RWPE2 (cell line): Measurements from ENCODE around the gene STAC3.

ENCODE experiments used
- ATAC-seq: fragments of 200-7000 bp; cut with Tn5 transposase; 3 replicates; pipeline ENCODE4 v1.9.1; 2021; ENCODE audit warnings: low read depth
- DNase-seq: peaks from one replicate; pipeline ENCODE4 v3.0.0-alpha.2; 2020; ENCODE audit warnings: low spot score
- H3K27ac ChIP-seq: fragments of 450-650 bp; 2 replicates; pipeline ENCODE4 v1.5.1; 2017; ENCODE audit warnings: mild to moderate bottlenecking; ENCODE audit not compliant: poor library complexity, severe bottlenecking
- H3K27me3 ChIP-seq: fragments of 250-450 bp; sonication (Bioruptor Pico); 2 replicates; pipeline ENCODE4 v1.5.1; 2021; ENCODE audit warnings: mild to moderate bottlenecking, moderate library complexity; ENCODE audit not compliant: insufficient read depth, poor library complexity, severe bottlenecking
- H3K36me3 ChIP-seq: fragments of 250-450 bp; sonication (Bioruptor Pico); 2 replicates; pipeline ENCODE4 v1.5.1; 2020; ENCODE audit warnings: low read depth, mild to moderate bottlenecking, moderate library complexity
- H3K4me1 ChIP-seq: fragments of 250-450 bp; sonication (Bioruptor Pico); 2 replicates; pipeline ENCODE4 v1.5.1; 2021; ENCODE audit warnings: mild to moderate bottlenecking, moderate library complexity; ENCODE audit not compliant: insufficient read depth, poor library complexity, severe bottlenecking
- H3K4me3 ChIP-seq: fragments of 250-450 bp; sonication (Bioruptor Pico); 2 replicates; pipeline ENCODE4 v1.5.1; 2021; ENCODE audit warnings: mild to moderate bottlenecking, moderate library complexity; ENCODE audit not compliant: severe bottlenecking
- H3K9me3 ChIP-seq: fragments of 250-450 bp; sonication (Bioruptor Pico); 2 replicates; pipeline ENCODE4 v1.5.1; 2021; ENCODE audit warnings: mild to moderate bottlenecking, moderate library complexity; ENCODE audit not compliant: severe bottlenecking
- CTCF ChIP-seq: fragments of 450-650 bp; IDR thresholded peaks from one replicate; pipeline ENCODE4 v1.5.1; 2017; ENCODE audit warnings: mild to moderate bottlenecking, moderate library complexity; ENCODE audit not compliant: poor library complexity, severe bottlenecking

The STAC3 gene

GRCh38 chr12:57255916-57256315 is 4.9 kb upstream of the STAC3 start:
- DNase-seq (no peak), ATAC-seq (no peak)
- Histone ChIP-seq H3K27me3 (no peaks in the 10 kb centered on the region), H3K9me3 (no peaks in the 10 kb centered on the region), H3K4me3 (no peak overlapping the region), H3K36me3 (peaks cover 35% of the 10 kb centered on the region), H3K27ac (no peak overlapping the region), H3K4me1 (no peaks in the 10 kb centered on the region)
- no peak for TF ChIP-seq CTCF

- H3K4me1 ChIP-seq: no peaks in the 10 kb centered on the region
- DNase-seq (no peak), ATAC-seq (no peak)
- peaks cover 32% of the 10 kb centered on the region for H3K36me3 ChIP-seq
- no peak for TF ChIP-seq CTCF
- no peaks in the 10 kb centered on the region for H3K9me3 ChIP-seq
- no peaks in the 10 kb centered on the region for H3K27me3 ChIP-seq
- H3K4me3 ChIP-seq: no peak overlapping the region
- H3K27ac ChIP-seq: no peak overlapping the region
Measured at GRCh38 chr12:57254506-57255280, 3.7 kb upstream of the STAC3 start.

GRCh38 chr12:57250541-57250940 is 446 bp downstream of the STAC3 start:
- H3K9me3 ChIP-seq: no peaks in the 10 kb centered on the region
- no peaks in the 10 kb centered on the region for H3K4me1 ChIP-seq
- DNase-seq: no peak
- no peaks in the 10 kb centered on the region for H3K27me3 ChIP-seq
- TF ChIP-seq CTCF: no peak
- H3K27ac ChIP-seq: no peak overlapping the region
- no peak overlapping the region for H3K4me3 ChIP-seq
- no peaks in the 10 kb centered on the region for H3K36me3 ChIP-seq
- ATAC-seq: no peak

- TF ChIP-seq CTCF: no peak
- Histone ChIP-seq H3K27ac (no peak overlapping the region), H3K4me1 (no peaks in the 10 kb centered on the region), H3K9me3 (no peaks in the 10 kb centered on the region), H3K27me3 (no peaks in the 10 kb centered on the region), H3K4me3 (no peak overlapping the region), H3K36me3 (no peaks in the 10 kb centered on the region)
- DNase-seq (no peak), ATAC-seq (no peak; the same call in 2 of the 3 replicates)
Measured at GRCh38 chr12:57248934-57249742, 1.8 kb downstream of the STAC3 start.

GRCh38 chr12:57247041-57247440 is 3.9 kb downstream of the STAC3 start:
- no peaks in the 10 kb centered on the region for H3K36me3 ChIP-seq
- H3K27ac ChIP-seq: no peak overlapping the region
- ATAC-seq: no peak
- peaks cover 5% of the 10 kb centered on the region for H3K27me3 ChIP-seq
- no peak for TF ChIP-seq CTCF
- no peaks in the 10 kb centered on the region for H3K9me3 ChIP-seq
- H3K4me1 ChIP-seq: no peaks in the 10 kb centered on the region
- no peak overlapping the region for H3K4me3 ChIP-seq
- no peak for DNase-seq
